Testis (tissue), 2 donors: ENCODE data around the gene FFAR4.

Source experiments
- POLR2A ChIP-seq: fragments of 450-650 bp; IDR thresholded peaks from one replicate; pipeline ENCODE4 v1.6.1; 2017; ENCODE audit warnings: antibody characterized with exemption, mild to moderate bottlenecking, moderate library complexity
- TF ChIP-seq, protein P1 (sequence below), 3 experiments: fragments of 450-650 bp in 2 of 3; fragments of 200-600 bp in 1 of 3; sonication (generic) in 1 of 3; IDR thresholded peaks; one replicate each; pipeline ENCODE4 v1.5.1; 2016 to 2019; ENCODE audit warnings: antibody characterized with exemption in 3 of 3, mild to moderate bottlenecking in 2 of 3, moderate library complexity in 1 of 3

DNA sequence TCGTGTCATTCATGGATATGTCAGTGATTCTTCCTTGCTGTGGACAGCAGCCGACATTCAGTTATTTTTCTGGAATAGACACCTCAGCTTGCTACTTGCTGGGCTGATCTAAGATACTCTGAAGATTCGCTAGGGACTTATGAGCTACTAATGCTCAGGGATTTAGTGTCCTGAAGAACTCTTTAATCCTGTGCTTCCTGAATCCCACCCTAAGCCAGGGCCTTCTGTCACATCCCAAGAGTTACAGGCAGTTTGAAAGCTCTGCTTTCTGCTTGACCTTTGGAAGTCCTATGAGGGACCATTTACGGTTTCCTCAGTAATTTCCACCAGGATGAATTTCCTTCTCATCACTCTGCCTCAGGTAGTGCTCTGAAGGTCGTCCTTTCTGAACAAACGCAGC, 45.8 kb downstream of the FFAR4 start, which contains the start of gene PDE6C:
- TF ChIP-seq, protein P1, sequence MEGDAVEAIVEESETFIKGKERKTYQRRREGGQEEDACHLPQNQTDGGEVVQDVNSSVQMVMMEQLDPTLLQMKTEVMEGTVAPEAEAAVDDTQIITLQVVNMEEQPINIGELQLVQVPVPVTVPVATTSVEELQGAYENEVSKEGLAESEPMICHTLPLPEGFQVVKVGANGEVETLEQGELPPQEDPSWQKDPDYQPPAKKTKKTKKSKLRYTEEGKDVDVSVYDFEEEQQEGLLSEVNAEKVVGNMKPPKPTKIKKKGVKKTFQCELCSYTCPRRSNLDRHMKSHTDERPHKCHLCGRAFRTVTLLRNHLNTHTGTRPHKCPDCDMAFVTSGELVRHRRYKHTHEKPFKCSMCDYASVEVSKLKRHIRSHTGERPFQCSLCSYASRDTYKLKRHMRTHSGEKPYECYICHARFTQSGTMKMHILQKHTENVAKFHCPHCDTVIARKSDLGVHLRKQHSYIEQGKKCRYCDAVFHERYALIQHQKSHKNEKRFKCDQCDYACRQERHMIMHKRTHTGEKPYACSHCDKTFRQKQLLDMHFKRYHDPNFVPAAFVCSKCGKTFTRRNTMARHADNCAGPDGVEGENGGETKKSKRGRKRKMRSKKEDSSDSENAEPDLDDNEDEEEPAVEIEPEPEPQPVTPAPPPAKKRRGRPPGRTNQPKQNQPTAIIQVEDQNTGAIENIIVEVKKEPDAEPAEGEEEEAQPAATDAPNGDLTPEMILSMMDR (IDR thresholded peaks at IDR 0.05): no peak
- TF ChIP-seq POLR2A: no peak
